ENCODE data around the gene BDKRB2. TPM values are rescaled to one million over a fixed set of nuclear protein-coding genes. Genes with fewer than 3 reads are reported as not detected.

BDKRB2 gene
- total RNA-seq, result 22.1 TPM

GRCh38 chr14:96204151-96205058, at the start of gene BDKRB2:
BDKRB2 (plus strand) TSS chr14:96204839; CDS start chr14:96237108, 32,269 bp downstream.
- ATAC-seq, result peak; percentile 81

- ATAC-seq, result no peak
These were observed 49.7 kb upstream of the BDKRB2 start for GRCh38 chr14:96154900-96155299.

DNA sequence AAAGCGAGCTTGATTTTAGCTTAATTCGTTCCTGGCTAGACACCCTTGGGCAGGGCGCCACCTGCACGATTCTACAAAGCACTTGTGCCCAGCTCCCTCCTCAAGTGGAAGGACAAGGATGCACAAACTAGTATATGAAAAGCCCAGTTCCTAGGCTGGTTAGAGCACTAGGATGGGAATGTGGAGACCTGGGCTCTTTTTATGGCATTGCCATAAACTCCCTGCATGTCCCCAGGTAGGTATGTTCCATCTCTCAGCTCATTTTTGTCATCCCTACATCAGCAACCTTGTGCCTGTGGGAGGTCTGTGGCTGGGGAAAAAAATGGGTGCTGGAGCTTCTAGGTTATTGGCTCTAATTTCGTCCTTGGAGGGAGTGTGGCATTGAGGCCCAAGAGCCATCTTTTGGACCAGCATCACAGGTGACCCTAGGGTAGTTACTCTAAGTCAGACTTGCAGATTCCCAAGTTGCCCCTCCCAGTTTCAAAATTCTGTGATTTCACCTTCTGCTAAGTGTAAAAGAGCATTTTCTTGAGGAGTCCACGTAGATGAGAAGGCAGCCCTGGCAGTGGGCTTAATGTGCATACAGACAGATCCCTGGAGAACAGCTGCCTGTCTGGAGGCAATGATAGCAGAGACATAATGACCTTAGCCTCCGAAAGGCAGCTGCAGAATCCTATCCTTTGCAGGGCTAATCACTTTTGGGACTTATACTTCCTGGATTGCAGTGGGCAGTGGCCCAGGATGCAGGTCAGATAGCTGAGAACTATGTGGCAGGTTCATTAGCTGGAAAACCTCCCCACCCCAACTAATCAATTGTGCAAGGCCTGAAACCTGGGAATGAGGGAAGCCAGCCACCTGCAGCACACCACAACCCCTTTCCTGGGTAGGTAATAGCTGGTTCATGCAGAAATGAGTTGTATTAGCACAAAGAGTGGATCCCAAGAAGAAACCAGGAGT, 47.6 kb upstream of the BDKRB2 start:
- no peak for ATAC-seq

DNA sequence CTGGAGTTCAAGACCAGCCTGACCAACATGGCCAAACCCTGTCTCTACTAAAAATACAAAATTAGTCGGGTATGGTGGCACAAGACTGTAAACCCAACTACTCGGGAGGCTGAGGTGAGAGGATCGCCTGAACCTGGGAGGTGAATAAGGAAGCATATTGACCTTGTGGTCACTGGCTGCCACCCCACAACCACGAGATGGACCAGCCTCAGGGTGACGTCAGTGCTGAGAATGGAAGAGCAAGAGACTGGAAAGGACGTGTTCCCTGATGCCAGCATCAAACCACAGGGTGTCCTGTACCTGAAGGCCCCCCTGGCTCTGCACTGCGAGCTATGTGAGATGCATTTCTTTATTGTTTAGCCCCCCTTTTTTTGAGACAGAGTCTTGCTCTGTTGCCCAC, 45.9 kb upstream of the BDKRB2 start:
- no peak for ATAC-seq

- ATAC-seq, result no peak
These were observed 44.3 kb upstream of the BDKRB2 start for GRCh38 chr14:96160076-96160912.

DNA sequence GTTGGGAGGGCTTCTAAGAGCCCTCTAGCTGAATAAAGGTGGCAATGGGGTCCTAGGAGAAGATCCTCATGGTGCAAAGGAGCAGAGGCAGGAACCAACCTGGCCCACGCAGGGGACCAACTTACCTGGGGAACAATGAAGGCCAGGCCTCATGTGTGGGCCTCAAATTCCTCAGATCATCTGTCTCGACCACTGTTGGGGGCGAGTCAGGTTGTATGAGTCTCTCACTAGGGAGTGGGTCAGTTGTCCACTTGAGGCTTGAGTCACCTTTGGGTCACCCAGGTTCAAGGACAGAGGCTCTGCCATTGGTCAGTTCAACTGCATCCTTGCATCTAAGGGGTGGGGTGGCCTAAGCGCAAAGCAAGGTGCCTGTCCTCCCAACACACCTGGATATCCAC, 43.7 kb upstream of the BDKRB2 start:
- no peak for ATAC-seq

- ATAC-seq, result no peak
These were observed 43.0 kb upstream of the BDKRB2 start for GRCh38 chr14:96161636-96162035.

GRCh38 chr14:96162265-96162664, 42.4 kb upstream of the BDKRB2 start:
- no peak for ATAC-seq

DNA sequence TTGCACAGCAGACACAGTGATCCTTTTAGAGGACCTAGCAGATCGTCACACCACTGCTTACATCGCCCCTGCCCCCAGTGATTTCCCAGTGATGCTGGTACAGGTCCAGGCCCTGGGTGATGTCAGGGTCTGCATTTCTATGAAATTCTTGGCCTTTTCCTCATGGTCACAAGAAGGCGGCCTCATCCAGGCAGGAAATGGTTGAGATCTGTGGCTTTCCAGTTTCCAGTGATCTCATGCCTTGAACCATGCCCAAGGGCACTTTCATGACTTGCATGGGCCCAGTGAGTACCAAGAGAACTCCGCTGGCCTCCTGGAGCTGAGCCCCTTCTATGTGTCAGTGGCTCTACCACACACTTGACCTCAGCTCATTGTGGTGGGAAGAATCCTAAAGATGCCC, 41.9 kb upstream of the BDKRB2 start:
- no peak for ATAC-seq

- no peak for ATAC-seq
These were observed 39.7 kb upstream of the BDKRB2 start for GRCh38 chr14:96164861-96165490.

DNA sequence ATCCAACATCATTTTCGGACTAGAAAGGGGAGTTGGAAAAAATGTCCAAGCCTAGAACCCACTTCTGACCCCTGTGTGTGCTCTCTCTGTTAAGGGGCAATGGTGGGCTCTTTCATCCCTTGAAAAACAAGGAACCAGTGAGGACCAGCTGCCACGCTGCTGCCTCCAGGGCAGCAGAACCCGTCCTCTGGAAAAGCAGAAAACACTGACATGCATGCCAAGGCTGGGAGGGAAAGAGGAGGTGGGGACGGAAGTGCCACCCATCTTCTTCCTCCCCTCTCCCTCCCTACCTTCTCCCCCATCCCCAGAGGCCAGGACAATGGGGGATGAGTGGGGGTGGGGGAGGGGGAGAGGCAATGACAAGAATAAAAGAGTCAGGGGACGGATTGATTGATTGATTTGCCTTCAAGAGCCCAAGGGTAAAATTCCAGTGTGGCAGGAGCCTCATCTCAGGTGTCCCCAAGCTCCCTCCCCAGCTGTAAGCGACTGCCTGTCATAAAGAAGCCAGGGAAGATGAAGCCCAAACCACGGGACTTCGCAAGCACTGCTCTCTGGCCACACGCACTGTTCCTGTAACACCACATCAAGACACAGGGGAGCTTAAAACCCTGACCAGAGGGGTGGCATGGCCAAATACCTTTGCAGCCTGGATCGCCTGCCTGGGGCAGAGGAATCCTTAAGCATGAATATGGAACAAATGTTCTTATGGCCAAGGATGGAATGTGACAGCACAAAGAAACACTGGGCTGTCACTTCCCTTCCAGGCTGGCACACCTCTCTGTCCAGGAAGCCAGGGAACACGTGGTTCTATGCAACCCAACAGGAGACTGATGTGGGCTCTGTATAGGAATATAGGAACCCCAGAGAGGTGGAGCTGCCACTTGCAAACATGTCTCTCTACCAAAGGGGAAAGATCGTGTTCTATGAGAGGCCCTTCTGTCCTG, 38.9 kb upstream of the BDKRB2 start:
- ATAC-seq, result peak; percentile 29

GRCh38 chr14:96166461-96167223, 38.0 kb upstream of the BDKRB2 start:
- no peak for ATAC-seq

DNA sequence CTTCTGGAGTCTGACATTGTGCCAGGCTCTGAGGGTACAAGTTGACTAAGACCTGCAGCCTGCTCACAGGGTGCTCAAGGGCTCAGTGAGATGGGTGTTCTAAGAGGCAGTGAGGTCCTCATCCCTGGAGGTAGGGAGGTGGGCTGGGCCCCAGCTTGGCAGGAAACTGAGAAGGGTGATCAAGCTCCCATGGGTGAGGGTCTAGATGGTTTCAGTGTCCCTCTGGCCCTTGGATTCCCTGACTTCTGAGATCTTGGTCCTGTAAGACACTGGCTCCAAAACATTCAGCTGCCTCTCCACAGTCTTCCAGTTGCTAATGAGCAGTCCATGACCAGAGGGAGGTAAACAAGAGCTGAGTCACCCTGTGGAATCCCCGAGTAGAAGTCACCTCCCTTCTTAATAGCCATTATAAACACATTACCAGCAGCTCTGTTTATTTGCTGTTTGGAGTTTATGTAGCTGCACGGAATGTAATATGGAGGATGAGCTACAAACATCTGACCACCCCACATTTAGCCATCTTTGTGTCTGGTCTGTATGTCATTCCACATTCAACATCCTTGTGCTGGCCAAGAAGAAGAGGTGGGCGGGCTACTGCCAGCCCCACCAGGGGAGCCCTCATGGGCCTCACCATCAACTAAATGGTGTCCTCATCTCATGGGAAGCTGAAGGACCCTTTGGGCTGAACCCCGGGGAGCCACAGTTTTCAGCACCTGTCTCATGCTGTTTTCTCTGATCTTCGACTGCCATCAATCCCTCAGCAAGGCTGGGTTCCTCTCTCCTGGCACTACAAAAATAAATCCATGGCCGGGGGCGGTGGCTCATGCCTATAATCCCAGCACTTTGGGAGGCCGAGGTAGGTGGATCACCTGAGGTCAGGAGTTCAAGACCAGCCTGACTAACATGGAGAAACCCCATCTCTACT, 37.2 kb upstream of the BDKRB2 start:
- ATAC-seq, result peak; percentile 76

DNA sequence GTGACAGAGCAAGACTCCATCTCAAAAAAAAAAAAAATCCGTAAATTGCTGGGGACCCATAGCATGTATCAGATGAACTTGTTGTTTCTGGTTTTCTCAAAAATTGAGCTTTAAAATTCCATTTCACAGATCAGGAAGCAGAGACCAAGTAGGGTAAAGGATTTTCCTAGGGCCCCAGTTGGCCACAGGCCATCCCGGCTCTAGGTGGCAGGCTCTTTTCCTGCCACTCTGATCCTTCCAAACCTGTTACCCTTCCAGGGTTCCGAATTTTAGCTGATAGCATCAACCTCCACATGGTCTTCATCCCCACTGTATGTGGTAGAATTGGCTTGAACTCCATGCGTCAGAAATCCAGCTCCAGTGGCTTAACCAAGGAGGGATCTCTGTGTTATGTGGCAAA, 36.1 kb upstream of the BDKRB2 start:
- ATAC-seq, result no peak

DNA sequence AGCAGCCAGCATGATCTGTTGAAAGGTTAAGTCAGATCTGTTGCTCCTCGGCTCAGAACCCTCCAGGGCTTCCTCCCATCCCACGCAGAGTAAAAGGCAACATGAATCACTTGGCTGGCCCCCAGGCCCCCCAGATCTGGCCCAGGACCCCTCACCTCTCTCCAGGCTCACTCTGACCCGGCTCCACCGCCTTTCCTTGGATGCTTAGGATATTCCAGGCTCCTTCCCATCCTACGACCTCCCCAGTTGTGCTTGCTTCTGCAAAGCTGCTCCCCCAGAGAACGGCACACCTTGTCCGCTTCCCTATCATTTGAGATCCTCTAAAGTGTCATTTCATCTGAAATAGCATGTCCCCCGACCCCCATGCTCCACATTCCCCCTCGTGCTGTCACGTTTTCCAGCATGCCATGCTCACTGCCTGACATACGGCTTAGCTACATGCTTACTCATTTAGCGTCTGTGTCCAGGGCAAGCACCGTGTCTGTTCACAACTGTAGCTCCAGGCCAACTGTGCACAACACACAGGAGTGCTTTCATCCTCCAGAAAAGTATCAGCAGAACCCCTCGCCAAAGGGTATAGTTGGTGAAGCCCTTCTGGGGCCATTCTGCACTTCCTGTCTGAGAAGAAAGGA, 33.6 kb upstream of the BDKRB2 start:
- no peak for ATAC-seq

DNA sequence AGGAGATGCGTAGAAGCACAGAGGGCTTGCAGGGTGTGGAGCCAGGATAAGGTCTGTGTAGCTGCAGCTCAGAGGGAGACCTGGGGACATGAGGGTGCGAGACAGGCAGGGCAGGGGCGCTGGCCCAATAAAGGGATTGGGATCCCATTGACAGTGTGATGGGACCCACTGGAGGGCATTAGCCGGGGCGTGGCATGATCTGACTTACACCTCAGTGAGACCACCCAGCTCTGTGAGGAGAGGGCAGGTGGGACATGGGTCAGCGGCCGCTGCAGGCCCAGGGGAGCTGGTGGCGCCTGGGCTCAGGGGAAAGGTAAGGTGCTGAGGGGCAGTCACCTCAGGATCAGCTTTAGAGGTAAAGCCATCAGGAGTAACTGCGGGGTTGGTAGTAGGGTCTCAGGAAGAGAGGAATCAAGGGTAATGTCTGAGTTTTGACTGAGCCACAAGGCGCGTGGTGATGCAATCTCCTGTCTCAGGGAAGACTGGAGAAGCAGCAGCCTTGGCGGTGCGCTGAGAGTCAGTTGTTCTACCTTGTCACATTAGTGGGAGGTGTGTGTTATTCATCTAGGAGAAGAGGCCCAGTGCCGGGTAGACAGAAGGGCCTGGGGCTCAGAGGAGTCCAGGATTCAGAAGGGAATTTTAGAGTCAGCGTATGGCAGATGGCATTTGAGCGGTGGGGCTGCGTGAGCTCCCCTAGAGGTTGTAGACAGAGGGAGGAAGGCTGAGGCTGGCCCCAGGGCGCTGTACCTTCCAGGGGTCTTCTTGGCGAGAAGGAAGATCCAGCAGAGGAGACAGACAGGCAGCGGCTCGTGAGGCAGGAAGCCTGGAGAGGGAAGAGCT, 30.8 kb upstream of the BDKRB2 start:
- no peak for ATAC-seq

GRCh38 chr14:96176275-96176674, 28.4 kb upstream of the BDKRB2 start:
- no peak for ATAC-seq
